HG03575 (cell line): ENCODE results near the gene RAB39A.
"Not testable (repeated sequence)": the region's sequence is repeated elsewhere in the genome, so short reads cannot be mapped to it uniquely, and the experiment has no call there.

Source experiments
- ATAC-seq: cut with Tn5 transposase; IDR thresholded peaks from one replicate; pipeline ENCODE4 v1.9.1; 2021; ENCODE audit not compliant: unreplicated experiment, insufficient number of reproducible peaks, low FRiP score; ENCODE audit errors: extremely low read depth

RAB39A gene

GRCh38 chr11:107928046-107928766, at the start of gene RAB39A:
Gene RAB39A (plus strand): TSS chr11:107928448. CDS start chr11:107928569, 121 bp downstream.
- ATAC-seq, result peak; percentile 93

- ATAC-seq, result not testable (repeated sequence)
Observed at GRCh38 chr11:107881471-107881870, 46.8 kb upstream of the RAB39A start.

- no peak for ATAC-seq
Observed at GRCh38 chr11:107882095-107882820, 46.0 kb upstream of the RAB39A start.

GRCh38 chr11:107898270-107898669, 30.0 kb upstream of the RAB39A start:
- ATAC-seq, result no peak

- no peak for ATAC-seq
Observed at GRCh38 chr11:107908211-107908610, 20.0 kb upstream of the RAB39A start.

GRCh38 chr11:107912415-107912814, 15.8 kb upstream of the RAB39A start:
- not testable (repeated sequence) for ATAC-seq

- ATAC-seq, result no peak
Observed at GRCh38 chr11:107915229-107915628, 13.0 kb upstream of the RAB39A start.

GRCh38 chr11:107916671-107917241, 11.5 kb upstream of the RAB39A start:
- no peak for ATAC-seq

- no peak for ATAC-seq
Observed at GRCh38 chr11:107921997-107922396, 6.3 kb upstream of the RAB39A start.

GRCh38 chr11:107923519-107923918, 4.7 kb upstream of the RAB39A start:
- ATAC-seq, result not testable (repeated sequence)

- no peak for ATAC-seq
Observed at GRCh38 chr11:107924306-107924705, 3.9 kb upstream of the RAB39A start.

- ATAC-seq, result no peak
Observed at GRCh38 chr11:107927559-107927958, 689 bp upstream of the RAB39A start.

GRCh38 chr11:107928767-107929507, 689 bp downstream of the RAB39A start:
- ATAC-seq, result no peak

GRCh38 chr11:107929611-107930200, 1.5 kb downstream of the RAB39A start:
- no peak for ATAC-seq

- no peak for ATAC-seq
Observed at GRCh38 chr11:107931206-107931605, 3.0 kb downstream of the RAB39A start.

GRCh38 chr11:107947904-107948303, 19.7 kb downstream of the RAB39A start:
- ATAC-seq, result no peak

- ATAC-seq, result not testable (repeated sequence)
Observed at GRCh38 chr11:107948328-107948727, 20.1 kb downstream of the RAB39A start.

- no peak for ATAC-seq
Observed at GRCh38 chr11:107951155-107951554, 22.9 kb downstream of the RAB39A start.

GRCh38 chr11:107953446-107953845, 25.2 kb downstream of the RAB39A start:
- no peak for ATAC-seq
